Lower leg skin (tissue), 3 donors: ENCODE data around the gene CPXM1.

Experiments
- CTCF ChIP-seq, 3 donors: fragments of 450-650 bp; IDR thresholded peaks; one replicate each; pipeline ENCODE4 v1.5.1; 2016; ENCODE audit warnings: antibody characterized with exemption in 3 of 3, mild to moderate bottlenecking in 3 of 3, moderate library complexity in 2 of 3
- POLR2A ChIP-seq, 2 donors: fragments of 450-650 bp; IDR thresholded peaks; one replicate each; pipeline ENCODE4 v1.6.1; 2016 to 2017; ENCODE audit warnings: antibody characterized with exemption in 2 of 2, mild to moderate bottlenecking in 1 of 2, moderate library complexity in 1 of 2

- TF ChIP-seq CTCF (IDR thresholded peaks at IDR 0.05): no peak
- no peak for TF ChIP-seq POLR2A (IDR thresholded peaks at IDR 0.05)
These were observed 14.2 kb upstream of the CPXM1 start, which contains the start of gene C20orf141 for GRCh38 chr20:2814587-2815051.
